HEK293T (cell line): Measurements from ENCODE around the gene ABITRAM.

Experiments used
- ARNT ChIP-seq: fragments of 450-650 bp; IDR thresholded peaks from 2 replicates; pipeline ENCODE4 v1.6.1; 2017; ENCODE audit warnings: mild to moderate bottlenecking
- BHLHE40 ChIP-seq: fragments of 450-650 bp; IDR thresholded peaks from 2 replicates; pipeline ENCODE4 v1.6.1; 2016; ENCODE audit warnings: mild to moderate bottlenecking, moderate library complexity, borderline replicate concordance
- CTBP1 ChIP-seq: fragments of 450-650 bp; IDR thresholded peaks from 2 replicates; pipeline ENCODE4 v1.6.1; 2016; ENCODE audit warnings: borderline replicate concordance
- FOXK2 ChIP-seq: fragments of 450-650 bp; IDR thresholded peaks from 2 replicates; pipeline ENCODE4 v1.6.1; 2016; ENCODE audit warnings: mild to moderate bottlenecking
- HDGF ChIP-seq: fragments of 450-650 bp; IDR thresholded peaks from 2 replicates; pipeline ENCODE4 v1.6.1; 2017; ENCODE audit warnings: antibody characterized with exemption, borderline replicate concordance
- L3MBTL2 ChIP-seq: fragments of 450-650 bp; conservative IDR thresholded peaks from 2 replicates; pipeline ENCODE4 v1.6.1; 2016; ENCODE audit warnings: mild to moderate bottlenecking
- NFRKB ChIP-seq: fragments of 450-650 bp; IDR thresholded peaks from 2 replicates; pipeline ENCODE4 v1.6.1; 2016; ENCODE audit warnings: mild to moderate bottlenecking, moderate library complexity
- SP1 ChIP-seq: fragments of 450-650 bp; IDR thresholded peaks from 2 replicates; pipeline ENCODE4 v1.6.1; 2017
- TARDBP ChIP-seq: fragments of 450-650 bp; IDR thresholded peaks from 2 replicates; pipeline ENCODE4 v1.6.1; 2016
- ZNF384 ChIP-seq: fragments of 450-650 bp; IDR thresholded peaks from 2 replicates; pipeline ENCODE4 v1.6.1; 2016

- no peak for TF ChIP-seq TARDBP
- TF ChIP-seq BHLHE40: no peak
- TF ChIP-seq ARNT: no peak
- no peak for TF ChIP-seq NFRKB
- no peak for TF ChIP-seq CTBP1
- no peak for TF ChIP-seq HDGF
- TF ChIP-seq SP1: no peak
- no peak for TF ChIP-seq ZNF384
- TF ChIP-seq FOXK2: no peak
- no peak for TF ChIP-seq L3MBTL2
These were observed 926 bp upstream of the ABITRAM start for GRCh38 chr9:108933231-108933717.
